ENCODE results near the gene XRRA1.
"Not testable (repeated sequence)": the region's sequence is repeated elsewhere in the genome, so short reads cannot be mapped to it uniquely, and the experiment has no call there.

The XRRA1 gene

GRCh38 chr11:74909385-74909784 lies 39.5 kb downstream of the XRRA1 start:
- DNase-seq (ENCODE audit: low read depth) = no peak
- TF ChIP-seq MYC (IDR thresholded peaks at IDR 0.05; ENCODE audit: low read depth, low read length) (no peak), CTCF (IDR thresholded peaks at IDR 0.05; ENCODE audit: low read depth, low read length) (no peak), POLR2A (IDR thresholded peaks at IDR 0.05; ENCODE audit: extremely low read depth, insufficient read length) (no peak)
- H3K4me3 ChIP-seq (ENCODE audit: low read depth, low read length) = no peak overlapping the region

DNA sequence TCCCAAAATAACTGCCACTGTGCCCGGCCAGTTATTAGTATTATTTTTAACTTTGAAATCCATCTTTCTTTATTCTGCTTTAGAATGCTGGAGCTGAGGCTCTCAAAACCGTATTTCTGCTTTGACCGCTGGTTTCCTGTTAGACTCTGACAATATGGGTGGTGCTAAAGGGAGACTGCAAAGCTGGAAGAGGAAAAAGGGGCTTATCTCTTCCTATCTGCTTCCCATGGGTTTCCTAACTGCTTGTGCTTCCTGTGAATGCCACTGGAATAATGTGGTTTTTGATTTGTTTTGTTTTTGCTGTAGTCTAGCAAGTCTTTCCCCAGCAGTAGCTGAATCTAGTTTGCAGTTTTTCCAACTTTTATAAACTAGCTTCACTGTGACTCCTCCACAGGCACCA lies 43.6 kb downstream of the XRRA1 start:
- no peak overlapping the region for H3K4me3 ChIP-seq (ENCODE audit: low read depth, low read length)
- TF ChIP-seq CTCF (IDR thresholded peaks at IDR 0.05; ENCODE audit: low read depth, low read length) (no peak), MYC (IDR thresholded peaks at IDR 0.05; ENCODE audit: low read depth, low read length) (no peak), POLR2A (IDR thresholded peaks at IDR 0.05; ENCODE audit: extremely low read depth, insufficient read length) (no peak)
- TF ChIP-seq, protein P1, sequence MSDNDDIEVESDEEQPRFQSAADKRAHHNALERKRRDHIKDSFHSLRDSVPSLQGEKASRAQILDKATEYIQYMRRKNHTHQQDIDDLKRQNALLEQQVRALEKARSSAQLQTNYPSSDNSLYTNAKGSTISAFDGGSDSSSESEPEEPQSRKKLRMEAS (IDR thresholded peaks at IDR 0.05; ENCODE audit: low read depth, low read length) = no peak
- no peak for DNase-seq (ENCODE audit: low read depth)

- H3K4me3 ChIP-seq (ENCODE audit: low read depth, low read length) = no peak overlapping the region
- TF ChIP-seq CTCF (IDR thresholded peaks at IDR 0.05; ENCODE audit: low read depth, low read length) (no peak), MYC (IDR thresholded peaks at IDR 0.05; ENCODE audit: low read depth, low read length) (no peak), POLR2A (IDR thresholded peaks at IDR 0.05; ENCODE audit: extremely low read depth, insufficient read length) (no peak)
- TF ChIP-seq, protein P1 (IDR thresholded peaks at IDR 0.05; ENCODE audit: low read depth, low read length) = no peak
- DNase-seq (ENCODE audit: low read depth) = no peak
These were observed 46.5 kb downstream of the XRRA1 start for GRCh38 chr11:74902342-74902741.

GRCh38 chr11:74896311-74896710 lies 52.6 kb downstream of the XRRA1 start:
- no peak for DNase-seq (ENCODE audit: low read depth)
- no peak for TF ChIP-seq MYC (IDR thresholded peaks at IDR 0.05; ENCODE audit: low read depth, low read length)
- no peak for TF ChIP-seq POLR2A (IDR thresholded peaks at IDR 0.05; ENCODE audit: extremely low read depth, insufficient read length)
- TF ChIP-seq CTCF (IDR thresholded peaks at IDR 0.05; ENCODE audit: low read depth, low read length) = no peak
- TF ChIP-seq, protein P1 (IDR thresholded peaks at IDR 0.05; ENCODE audit: low read depth, low read length) = no peak

DNA sequence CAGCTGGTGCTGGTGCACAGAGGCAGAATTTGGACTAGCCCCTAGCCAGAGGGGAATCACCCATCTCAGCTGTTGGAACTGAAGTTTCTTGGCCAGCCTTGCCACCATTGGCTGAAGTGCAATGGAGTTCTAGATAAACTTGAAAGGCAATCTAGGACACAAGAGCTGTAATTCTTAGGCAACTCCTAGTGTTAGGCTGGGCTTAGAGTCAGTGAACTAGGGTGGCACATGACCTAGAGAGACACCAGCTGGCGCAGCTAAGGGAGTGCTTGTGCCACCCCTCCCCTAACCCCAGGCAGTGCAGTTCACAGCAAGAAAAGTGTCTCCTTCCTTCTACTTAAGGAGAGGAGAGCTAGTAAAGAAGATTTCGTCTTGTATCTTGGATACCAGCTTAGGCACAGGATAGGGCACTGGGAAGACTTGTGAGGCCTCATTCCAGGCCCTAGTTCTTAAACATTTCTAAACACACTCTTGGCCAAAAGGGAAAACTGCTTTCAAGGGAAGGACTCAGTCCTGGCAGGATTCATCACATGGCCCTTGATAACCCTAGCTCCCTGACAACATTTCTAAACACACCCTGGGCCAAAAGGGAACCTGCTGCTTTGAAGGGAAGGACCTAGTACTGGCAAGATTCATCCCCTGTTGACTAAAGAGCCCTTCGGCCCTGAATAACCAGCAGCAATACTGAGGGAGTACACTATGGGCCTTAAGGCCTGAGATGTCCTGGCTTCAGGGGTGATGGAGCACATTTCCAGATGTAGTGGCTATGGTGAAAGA lies 53.4 kb downstream of the XRRA1 start:
- no peak for DNase-seq (ENCODE audit: low read depth)
- no peak for TF ChIP-seq MYC (IDR thresholded peaks at IDR 0.05; ENCODE audit: low read depth, low read length)
- TF ChIP-seq, protein P1 (IDR thresholded peaks at IDR 0.05; ENCODE audit: low read depth, low read length) = no peak

More at GRCh38 chr11:74896311-74896710, 52.6 kb downstream of the XRRA1 start:
- H3K4me3 ChIP-seq (ENCODE audit: low read depth, low read length) = no peak overlapping the region

DNA sequence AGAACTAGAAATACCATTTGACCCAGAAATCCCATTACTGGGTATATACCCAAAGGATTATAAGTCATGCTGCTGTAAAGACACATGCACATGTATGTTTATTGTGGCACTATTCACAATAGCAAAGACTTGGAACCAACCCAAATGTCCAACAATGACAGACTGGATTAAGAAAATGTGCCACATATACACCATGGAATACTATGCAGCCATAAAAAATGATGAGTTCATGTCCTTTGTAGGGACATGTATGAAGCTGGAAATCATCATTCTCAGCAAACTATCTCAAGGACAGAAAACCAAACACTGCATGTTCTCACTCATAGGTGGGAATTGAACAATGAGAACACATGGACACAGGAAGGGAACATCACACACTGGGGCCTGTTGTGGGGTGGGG lies 55.9 kb downstream of the XRRA1 start:
- H3K4me3 ChIP-seq (ENCODE audit: low read depth, low read length); DNase-seq (ENCODE audit: low read depth): not testable (repeated sequence)

More for the DNA sequence above, 53.4 kb downstream of the XRRA1 start:
- H3K4me3 ChIP-seq (ENCODE audit: low read depth, low read length) = no peak overlapping the region

DNA sequence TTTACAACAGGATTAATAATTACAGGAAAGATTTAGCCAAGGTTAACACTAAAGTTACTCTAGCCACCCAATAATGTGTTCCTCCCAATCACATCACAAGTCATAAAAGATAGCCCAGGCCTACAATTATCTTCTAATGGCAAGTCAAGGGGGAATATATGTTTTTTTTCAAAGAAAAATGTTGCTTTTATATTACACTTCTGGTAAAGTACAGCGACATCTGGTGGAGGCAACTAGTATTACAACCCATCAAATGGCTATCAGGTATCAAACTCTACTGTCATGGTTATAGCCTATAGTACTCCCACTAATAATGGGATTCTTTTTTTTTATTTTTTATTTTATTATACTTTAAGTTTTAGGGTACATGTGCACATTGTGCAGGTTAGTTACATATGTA lies 71.8 kb downstream of the XRRA1 start:
- TF ChIP-seq MYC (IDR thresholded peaks at IDR 0.05; ENCODE audit: low read depth, low read length) (no peak), CTCF (IDR thresholded peaks at IDR 0.05; ENCODE audit: low read depth, low read length) (peak; percentile 44)
- no peak overlapping the region for H3K4me3 ChIP-seq (ENCODE audit: low read depth, low read length)
- DNase-seq (ENCODE audit: low read depth) = peak; percentile 39
